ENCODE data around the gene ELP4.

- TF ChIP-seq GATA3 (IDR thresholded peaks at IDR 0.05; ENCODE audit: low read depth, low read length) = no peak
- no peak for TF ChIP-seq GATA2 (IDR thresholded peaks at IDR 0.05; ENCODE audit: low read depth, low read length)
Observed at GRCh38 chr11:31822927-31823643, 313.5 kb downstream of the ELP4 start.

Measured in SH-SY5Y (cell line).